ENCODE results near the gene PUM1. TPM values are rescaled to one million over a fixed set of nuclear protein-coding genes. Genes with fewer than 3 reads are reported as not detected.
"Not testable (repeated sequence)": the region's sequence is repeated elsewhere in the genome, so short reads cannot be mapped to it uniquely, and the experiment has no call there.

PUM1 gene
- total RNA-seq, 2 donors from 2014 or later, result 207 to 210 TPM

DNA sequence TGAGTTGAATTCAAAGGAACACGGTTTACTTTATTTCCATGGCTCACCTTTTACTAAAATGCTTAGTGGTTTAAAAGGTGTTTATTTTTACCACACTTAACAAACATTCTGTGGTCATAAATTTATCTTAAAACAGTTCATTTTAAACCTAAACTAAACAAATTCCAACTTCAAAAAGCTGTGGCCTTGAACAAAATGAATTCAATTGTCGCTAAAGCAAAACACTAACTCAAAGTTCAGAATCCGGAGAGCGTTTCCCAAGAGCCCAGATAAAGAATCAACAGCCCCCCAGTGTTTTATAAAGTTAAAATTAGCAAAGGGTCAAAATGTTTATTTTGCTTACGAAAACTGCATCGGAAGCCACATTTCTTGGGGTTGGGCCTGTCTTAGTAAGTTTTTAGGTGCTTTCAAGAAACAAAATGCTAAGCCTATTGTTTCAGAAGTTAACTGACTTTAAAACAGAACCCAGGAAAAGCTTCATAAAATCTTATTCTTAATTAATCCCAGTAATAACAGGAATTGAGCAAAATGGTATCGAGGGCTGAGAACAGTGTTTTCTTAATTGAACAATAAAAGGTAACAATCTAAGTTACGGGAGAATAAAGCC lies 1.3 kb downstream of the PUM1 start:
- Histone ChIP-seq H3K4me3 (ENCODE audit: low read length) (peak overlapping the region; percentile 100), H3K27ac (ENCODE audit: low read depth, low read length) (peak overlapping the region; percentile 100), H3K4me1 (ENCODE audit: control insufficient read depth, insufficient read depth, low read length) (no peaks in the 10 kb centered on the region), H3K9ac (ENCODE audit: extremely low read depth, low read length, poor library complexity, severe bottlenecking) (peak overlapping the region; percentile 100), H3K27me3 (ENCODE audit: control insufficient read depth, insufficient read depth, low read length, poor library complexity, severe bottlenecking) (no peaks in the 10 kb centered on the region), H3K9me3 (ENCODE audit: control insufficient read depth, low read length) (no peaks in the 10 kb centered on the region), H3K36me3 (ENCODE audit: control insufficient read depth, insufficient read depth, low read length) (peaks cover 12% of the 10 kb centered on the region)
- WGBS, 2 experiments (ENCODE audit: insufficient coverage in 1 of 2, insufficient read length in 1 of 2), result 0 to 20% methylated on average over 1 to 8 of the region's 8 CpGs
- Mint-ChIP-seq H3K4me3 (peak overlapping the region; percentile 97), H3K27me3 (ENCODE audit: insufficient read depth) (no peaks in the 10 kb centered on the region), H3K27ac (peak overlapping the region; percentile 99), H3K9me3 (no peaks in the 10 kb centered on the region), H3K36me3 (ENCODE audit: low read depth) (peaks cover 6% of the 10 kb centered on the region), H3K4me1 (peaks cover 6% of the 10 kb centered on the region)
- DNase-seq, result no peak
- TF ChIP-seq, protein P1, sequence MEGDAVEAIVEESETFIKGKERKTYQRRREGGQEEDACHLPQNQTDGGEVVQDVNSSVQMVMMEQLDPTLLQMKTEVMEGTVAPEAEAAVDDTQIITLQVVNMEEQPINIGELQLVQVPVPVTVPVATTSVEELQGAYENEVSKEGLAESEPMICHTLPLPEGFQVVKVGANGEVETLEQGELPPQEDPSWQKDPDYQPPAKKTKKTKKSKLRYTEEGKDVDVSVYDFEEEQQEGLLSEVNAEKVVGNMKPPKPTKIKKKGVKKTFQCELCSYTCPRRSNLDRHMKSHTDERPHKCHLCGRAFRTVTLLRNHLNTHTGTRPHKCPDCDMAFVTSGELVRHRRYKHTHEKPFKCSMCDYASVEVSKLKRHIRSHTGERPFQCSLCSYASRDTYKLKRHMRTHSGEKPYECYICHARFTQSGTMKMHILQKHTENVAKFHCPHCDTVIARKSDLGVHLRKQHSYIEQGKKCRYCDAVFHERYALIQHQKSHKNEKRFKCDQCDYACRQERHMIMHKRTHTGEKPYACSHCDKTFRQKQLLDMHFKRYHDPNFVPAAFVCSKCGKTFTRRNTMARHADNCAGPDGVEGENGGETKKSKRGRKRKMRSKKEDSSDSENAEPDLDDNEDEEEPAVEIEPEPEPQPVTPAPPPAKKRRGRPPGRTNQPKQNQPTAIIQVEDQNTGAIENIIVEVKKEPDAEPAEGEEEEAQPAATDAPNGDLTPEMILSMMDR (conservative IDR thresholded peaks at IDR 0.05), result no peak

DNA sequence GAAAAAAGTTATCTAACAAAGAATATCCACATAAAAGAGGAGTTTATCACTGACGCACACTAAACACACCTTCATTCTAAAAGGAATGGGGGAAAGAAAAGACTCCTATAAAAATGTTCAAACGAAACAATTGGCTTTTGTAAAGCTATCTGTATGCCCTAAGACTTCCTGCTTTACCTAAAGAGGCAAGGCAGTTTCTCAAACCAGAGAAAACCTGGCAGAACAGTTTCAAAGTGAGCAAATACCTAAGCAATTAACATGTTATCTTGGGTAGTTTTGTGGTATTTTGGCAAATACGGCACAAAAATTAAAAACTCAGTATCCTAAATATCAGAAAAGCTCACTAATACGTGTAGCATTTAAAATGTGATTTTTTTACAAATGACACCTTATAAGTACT lies 1.9 kb downstream of the PUM1 start:
- Mint-ChIP-seq H3K9me3 (no peaks in the 10 kb centered on the region), H3K36me3 (ENCODE audit: low read depth) (peaks cover 12% of the 10 kb centered on the region), H3K4me3 (peak overlapping the region; percentile 97), H3K27me3 (ENCODE audit: insufficient read depth) (no peaks in the 10 kb centered on the region), H3K4me1 (peaks cover 6% of the 10 kb centered on the region), H3K27ac (peak overlapping the region; percentile 99)
- H3K4me3 ChIP-seq (ENCODE audit: low read length), result peak overlapping the region; percentile 100
- H3K9ac ChIP-seq (ENCODE audit: extremely low read depth, low read length, poor library complexity, severe bottlenecking), result peak overlapping the region; percentile 100
- no peaks in the 10 kb centered on the region for H3K27me3 ChIP-seq (ENCODE audit: control insufficient read depth, insufficient read depth, low read length, poor library complexity, severe bottlenecking)
- 10 to 20% methylated on average over 1 to 4 of the region's 4 CpGs for WGBS, 2 experiments (ENCODE audit: insufficient coverage in 1 of 2, insufficient read length in 1 of 2)
- no peak for DNase-seq
- TF ChIP-seq, protein P1 (conservative IDR thresholded peaks at IDR 0.05), result no peak
- H3K9me3 ChIP-seq (ENCODE audit: control insufficient read depth, low read length), result no peaks in the 10 kb centered on the region
- H3K4me1 ChIP-seq (ENCODE audit: control insufficient read depth, insufficient read depth, low read length), result no peaks in the 10 kb centered on the region
- H3K36me3 ChIP-seq (ENCODE audit: control insufficient read depth, insufficient read depth, low read length), result peaks cover 18% of the 10 kb centered on the region
- no peak overlapping the region for H3K27ac ChIP-seq (ENCODE audit: low read depth, low read length)

DNA sequence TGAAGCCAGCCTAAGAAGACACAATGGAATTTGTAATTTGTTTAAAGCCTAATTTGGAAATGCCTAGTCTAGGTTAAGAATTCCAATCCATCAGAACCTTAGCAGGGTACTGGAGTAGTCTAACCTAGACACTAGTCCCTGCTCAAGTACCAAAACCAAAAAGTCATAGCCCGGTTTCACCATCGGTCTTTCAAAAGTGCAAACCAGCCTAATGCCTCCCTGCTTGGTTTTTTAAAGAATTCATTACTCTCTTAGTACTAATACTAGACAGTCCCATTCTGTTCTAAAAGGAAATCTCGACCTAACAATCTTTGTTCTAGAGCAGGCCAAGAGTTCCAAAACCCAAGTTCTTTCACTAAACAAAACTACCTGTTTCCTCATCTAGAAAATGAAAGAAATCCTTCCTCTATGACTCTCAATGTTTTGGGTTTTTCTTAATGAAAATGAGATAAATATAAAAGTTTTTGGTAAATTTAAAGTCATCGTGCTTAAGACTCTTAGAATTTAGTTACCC lies 2.6 kb downstream of the PUM1 start:
- peak overlapping the region; percentile 0 for H3K27ac Mint-ChIP-seq

DNA sequence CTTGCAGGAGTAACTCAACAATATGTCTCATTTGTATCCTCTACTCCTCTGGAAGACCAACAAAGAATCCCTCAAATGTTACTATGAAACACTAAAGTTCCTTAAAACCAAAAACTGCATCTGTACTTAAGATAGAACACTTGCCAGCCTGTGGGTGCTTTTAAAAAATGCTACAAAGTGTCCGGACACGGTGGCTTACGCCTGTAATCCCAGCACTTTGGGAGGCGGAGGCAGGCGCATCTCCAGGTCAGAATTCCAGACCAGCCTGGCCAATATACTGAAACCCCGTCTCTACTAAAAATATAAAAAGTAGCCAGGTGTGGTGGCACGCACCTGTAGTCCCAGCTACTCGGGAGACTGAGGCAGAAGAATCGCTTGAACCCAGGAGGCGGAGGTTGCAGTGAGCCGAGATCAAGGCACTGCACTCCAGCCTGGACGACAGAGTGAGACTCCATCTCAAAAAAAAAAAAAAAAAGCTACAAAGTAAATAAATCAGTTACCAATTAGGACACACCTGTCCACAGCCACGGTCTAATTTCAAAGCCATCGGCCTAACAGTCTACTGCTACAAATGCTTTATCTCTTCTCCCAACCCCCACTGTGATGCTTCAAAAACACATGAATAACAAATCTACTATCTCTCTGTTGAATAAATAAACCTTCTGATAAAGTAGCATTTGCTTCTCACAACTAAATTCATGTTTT lies 3.2 kb downstream of the PUM1 start:
- not testable (repeated sequence) for H3K9me3 Mint-ChIP-seq; H3K9me3 ChIP-seq (ENCODE audit: control insufficient read depth, low read length); H3K27ac ChIP-seq (ENCODE audit: low read depth, low read length); H3K27me3 ChIP-seq (ENCODE audit: control insufficient read depth, insufficient read depth, low read length, poor library complexity, severe bottlenecking); H3K4me1 Mint-ChIP-seq; H3K27me3 Mint-ChIP-seq (ENCODE audit: insufficient read depth); H3K4me1 ChIP-seq (ENCODE audit: control insufficient read depth, insufficient read depth, low read length); DNase-seq
- H3K36me3 Mint-ChIP-seq (ENCODE audit: low read depth), result peaks cover 25% of the 10 kb centered on the region
- H3K4me3 Mint-ChIP-seq, result peak overlapping the region; percentile 97
- 79 to 85% methylated on average over 11 to 14 of the region's 14 CpGs for WGBS, 2 experiments (ENCODE audit: insufficient coverage in 1 of 2, insufficient read length in 1 of 2)
- peak overlapping the region; percentile 44 for H3K27ac Mint-ChIP-seq
- Histone ChIP-seq H3K9ac (ENCODE audit: extremely low read depth, low read length, poor library complexity, severe bottlenecking) (peak overlapping the region; percentile 100), H3K36me3 (ENCODE audit: control insufficient read depth, insufficient read depth, low read length) (peaks cover 31% of the 10 kb centered on the region), H3K4me3 (ENCODE audit: low read length) (peak overlapping the region; percentile 100)

More for the DNA sequence above, 2.6 kb downstream of the PUM1 start:
- peak overlapping the region; percentile 100 for H3K9ac ChIP-seq (ENCODE audit: extremely low read depth, low read length, poor library complexity, severe bottlenecking)
- Mint-ChIP-seq H3K9me3 (no peaks in the 10 kb centered on the region), H3K27me3 (ENCODE audit: insufficient read depth) (no peaks in the 10 kb centered on the region), H3K4me3 (peak overlapping the region; percentile 97), H3K4me1 (peaks cover 6% of the 10 kb centered on the region), H3K36me3 (ENCODE audit: low read depth) (peaks cover 19% of the 10 kb centered on the region)
- no peak for DNase-seq
- no peak overlapping the region for H3K27ac ChIP-seq (ENCODE audit: low read depth, low read length)
- no peaks in the 10 kb centered on the region for H3K27me3 ChIP-seq (ENCODE audit: control insufficient read depth, insufficient read depth, low read length, poor library complexity, severe bottlenecking)
- peak overlapping the region; percentile 100 for H3K4me3 ChIP-seq (ENCODE audit: low read length)
- H3K4me1 ChIP-seq (ENCODE audit: control insufficient read depth, insufficient read depth, low read length), result no peaks in the 10 kb centered on the region
- no peaks in the 10 kb centered on the region for H3K9me3 ChIP-seq (ENCODE audit: control insufficient read depth, low read length)
- 71 to 90% methylated on average over 3 of the region's 4 CpGs for WGBS, 2 experiments (ENCODE audit: insufficient coverage in 1 of 2, insufficient read length in 1 of 2)
- H3K36me3 ChIP-seq (ENCODE audit: control insufficient read depth, insufficient read depth, low read length), result peaks cover 25% of the 10 kb centered on the region
- TF ChIP-seq, protein P1 (conservative IDR thresholded peaks at IDR 0.05), result no peak
